Panc1 (cell line): ENCODE measurements around the gene CAMK1D. TPM values are rescaled to one million over a fixed set of nuclear protein-coding genes. Genes with fewer than 3 reads are reported as not detected.

Experiments used
- ATAC-seq: fragments of 200-7000 bp; cut with Tn5 transposase; 2 replicates; pipeline ENCODE4 v1.9.1; 2020; ENCODE audit warnings: mild to moderate bottlenecking, moderate library complexity
- BruUV-seq: library from RNA; stranded (reverse); fragments of 400-500 nt; replicated peaks from 2 replicates; lab custom pipeline; 2021; lab: Mats Ljungman, UMichigan
- CTCF ChIA-PET: fragments of 300-600 bp; sonication (Branson Sonifier 250); formaldehyde crosslinking; loops from one replicate; lab custom pipeline; 2022; ENCODE audit warnings: antibody characterized with exemption; lab: Charles Lee
- POLR2A ChIA-PET: fragments of 300-600 bp; sonication (Branson Sonifier 250); formaldehyde crosslinking; loops from one replicate; lab custom pipeline; 2022; ENCODE audit warnings: antibody characterized with exemption; lab: Charles Lee
- DNase-seq: peaks from one replicate; pipeline ENCODE4 v3.0.0-alpha.2; 2010; ENCODE audit warnings: low read depth, low spot score
- H3K27ac ChIP-seq: 2 replicates; pipeline ENCODE4 v1.5.1; 2011; ENCODE audit warnings: mild to moderate bottlenecking, low read length, inconsistent platforms
- H3K27me3 ChIP-seq: fragments of 200-500 bp; sonication (Bioruptor generic); 2 replicates; pipeline ENCODE4 v1.6.0; 2014; ENCODE audit warnings: low read length, inconsistent platforms; ENCODE audit not compliant: control insufficient read depth, insufficient read depth
- H3K36me3 ChIP-seq: fragments of 200-500 bp; sonication (Bioruptor generic); 2 replicates; pipeline ENCODE4 v1.5.1; 2014; ENCODE audit warnings: inconsistent platforms, mild to moderate bottlenecking, low read length, moderate library complexity; ENCODE audit not compliant: control insufficient read depth, insufficient read depth
- H3K4me1 ChIP-seq: 2 replicates; pipeline ENCODE4 v1.5.1; 2011; ENCODE audit warnings: inconsistent platforms, mild to moderate bottlenecking, low read length, moderate library complexity; ENCODE audit not compliant: control insufficient read depth, insufficient read depth
- H3K4me3 ChIP-seq, 2 experiments: 2 replicates each; pipeline ENCODE4 v1.5.1; 2011 to 2012; ENCODE audit warnings: low read depth in 2 of 2, low read length in 2 of 2, mild to moderate bottlenecking in 2 of 2, inconsistent platforms in 1 of 2, moderate library complexity in 1 of 2
- H3K9me3 ChIP-seq: fragments of 200-500 bp; sonication (Bioruptor generic); 2 replicates; pipeline ENCODE4 v1.5.1; 2014; ENCODE audit warnings: low read depth, mild to moderate bottlenecking, inconsistent platforms, low read length, moderate library complexity; ENCODE audit not compliant: control insufficient read depth, insufficient read depth
- CTCF ChIP-seq: fragments of 450-650 bp; IDR thresholded peaks from 2 replicates; pipeline ENCODE4 v1.5.1; 2017; ENCODE audit warnings: mild to moderate bottlenecking
- POLR2AphosphoS5 ChIP-seq: IDR thresholded peaks from 2 replicates; pipeline ENCODE4 v1.6.1; 2012; ENCODE audit warnings: mild to moderate bottlenecking, low read depth, low read length, moderate library complexity
- REST ChIP-seq, 2 experiments: IDR thresholded peaks; 2 replicates each; pipeline ENCODE4 v1.6.1; 2011 to 2012; ENCODE audit warnings: low read depth in 2 of 2, control low read depth in 1 of 2, low read length in 1 of 2, mild to moderate bottlenecking in 1 of 2, moderate library complexity in 1 of 2; ENCODE audit not compliant: insufficient read depth in 1 of 2
- SIN3A ChIP-seq: IDR thresholded peaks from 2 replicates; pipeline ENCODE4 v1.6.1; 2012; ENCODE audit warnings: low read depth, mild to moderate bottlenecking, low read length, moderate library complexity, borderline replicate concordance; ENCODE audit not compliant: insufficient read depth
- TCF7L2 ChIP-seq: IDR thresholded peaks from 2 replicates; pipeline ENCODE4 v1.6.1; 2011; ENCODE audit warnings: mild to moderate bottlenecking, low read depth, low read length, inconsistent platforms
- in situ Hi-C: cut with HindIII; loops from 2 replicates; pipeline ENCODE4 v1.10.0; 2016; ENCODE audit warnings: low sequenced_read_pairs, low pct_unique_long_range_greater_than_20kb
- intact Hi-C: fragments of 100-400 bp; cut with micrococcal nuclease; formaldehyde crosslinking; loops from one replicate; pipeline ENCODE4 v1.10.0; 2022; ENCODE audit not compliant: unreplicated experiment
- total RNA-seq: library from RNA; stranded (reverse); gene quantifications from one replicate; pipeline ENCODE4 v1.2.1, GENCODE V29; 2021; ENCODE audit not compliant: unreplicated experiment

The CAMK1D gene
- total RNA-seq, 1 experiment from 2014 or later, result 5.7 TPM

GRCh38 chr10:12787297-12787696 is 437.9 kb downstream of the CAMK1D start:
- Histone ChIP-seq H3K4me3 (no peak overlapping the region), H3K9me3 (no peaks in the 10 kb centered on the region), H3K27ac (no peak overlapping the region), H3K27me3 (no peaks in the 10 kb centered on the region), H3K36me3 (no peaks in the 10 kb centered on the region), H3K4me1 (no peaks in the 10 kb centered on the region)
- POLR2A ChIA-PET, result no interaction called here
- ATAC-seq (no peak), DNase-seq (no peak)
- in situ Hi-C loops, result no loop called here
- BruUV-seq, result no TSS peak
- intact Hi-C loops, result no loop called here
- TF ChIP-seq SIN3A, result no peak
- no peak for TF ChIP-seq CTCF
- no peak for TF ChIP-seq POLR2AphosphoS5
- TF ChIP-seq REST (IDR thresholded peaks at IDR 0.05; ENCODE audit: insufficient read depth in 1 of 2, low read depth in 2 of 2, low read length in 1 of 2), result no peak
- TF ChIP-seq TCF7L2, result no peak
- CTCF ChIA-PET, result no interaction called here

GRCh38 chr10:12788277-12788676 is 438.9 kb downstream of the CAMK1D start:
- TF ChIP-seq REST (IDR thresholded peaks at IDR 0.05; ENCODE audit: insufficient read depth in 1 of 2, low read depth in 2 of 2, low read length in 1 of 2) (no peak), CTCF (no peak), SIN3A (no peak), POLR2AphosphoS5 (no peak), TCF7L2 (no peak)
- CTCF ChIA-PET, result no interaction called here
- in situ Hi-C loops, result no loop called here
- Histone ChIP-seq H3K4me1 (no peaks in the 10 kb centered on the region), H3K9me3 (no peaks in the 10 kb centered on the region), H3K4me3 (no peak overlapping the region), H3K36me3 (no peaks in the 10 kb centered on the region), H3K27me3 (no peaks in the 10 kb centered on the region), H3K27ac (no peak overlapping the region)
- ATAC-seq (no peak), DNase-seq (no peak)
- POLR2A ChIA-PET, result no interaction called here
- intact Hi-C loops, result no loop called here
- BruUV-seq, result no TSS peak
